OCI-M1 (cell line): ENCODE results near the gene SNRPF.

ENCODE experiments used
- DNase-seq: peaks from one replicate; lab custom pipeline; 2025; lab: John Stamatoyannopoulos, UW

SNRPF gene

DNA sequence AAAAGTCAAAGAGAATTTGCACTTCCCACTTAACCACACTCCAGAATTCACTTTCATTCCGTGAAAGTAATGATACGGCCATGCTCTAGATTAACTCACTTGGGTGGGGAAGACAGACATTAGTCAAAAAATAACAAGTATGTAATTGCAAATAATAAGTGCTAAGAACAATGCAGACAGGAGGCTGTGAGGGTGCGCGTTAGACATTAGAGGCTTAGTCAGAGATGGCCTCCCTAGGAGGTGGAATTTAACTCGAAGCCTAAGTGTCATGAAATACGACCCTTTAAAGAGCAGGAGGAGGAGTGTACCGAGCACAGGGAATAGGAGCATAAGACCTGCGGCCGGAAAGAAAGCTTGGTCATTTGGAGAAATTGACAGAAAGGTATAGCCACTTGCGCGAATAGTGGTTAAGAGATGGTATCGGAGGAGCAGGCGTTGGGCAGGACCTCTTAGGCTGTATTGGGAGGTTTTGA is 628 bp downstream of the SNRPF start:
- peak; percentile 54 for DNase-seq

DNA sequence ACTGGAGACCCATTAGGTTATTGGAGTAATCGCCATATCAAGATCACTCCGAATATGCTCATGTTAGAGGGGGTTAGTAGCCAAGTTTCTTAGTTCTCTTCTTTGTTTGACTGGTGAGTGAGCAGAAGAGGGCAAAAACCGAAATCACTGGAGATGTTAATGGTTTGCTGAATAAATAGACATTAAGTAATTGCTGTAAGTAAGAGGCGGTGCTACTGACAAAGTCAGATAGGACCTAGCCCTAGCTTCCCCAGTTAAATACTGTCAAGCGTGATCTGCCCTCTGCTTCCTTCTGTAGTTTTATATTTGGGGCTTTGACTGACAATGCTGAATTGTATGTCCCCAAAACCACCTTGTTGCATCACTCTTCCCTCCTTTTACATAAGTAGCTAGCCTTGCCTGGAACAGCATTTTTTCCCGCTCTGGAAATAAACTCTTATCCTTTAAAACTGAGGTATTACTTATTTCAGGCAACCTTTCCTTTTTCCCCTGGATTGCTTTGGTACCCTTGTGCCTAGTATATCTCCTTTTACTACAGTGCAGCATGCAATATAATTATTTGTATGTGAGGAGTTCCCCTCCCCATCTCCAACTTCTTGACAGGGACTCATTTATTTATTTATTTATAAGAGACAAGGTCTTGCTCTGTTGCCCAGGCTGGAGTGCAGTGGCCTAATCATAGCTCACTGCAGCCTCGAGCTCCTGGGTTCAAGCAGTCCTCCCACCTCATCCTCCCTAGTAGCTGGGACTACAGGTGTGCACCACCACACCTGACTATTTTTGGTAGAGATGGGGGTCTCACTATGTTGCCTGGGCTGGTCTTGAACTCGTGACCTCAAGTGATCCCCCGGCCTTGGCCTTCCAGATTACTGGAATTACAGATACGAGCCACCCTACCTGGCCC is 1.4 kb downstream of the SNRPF start:
- peak; percentile 43 for DNase-seq

DNA sequence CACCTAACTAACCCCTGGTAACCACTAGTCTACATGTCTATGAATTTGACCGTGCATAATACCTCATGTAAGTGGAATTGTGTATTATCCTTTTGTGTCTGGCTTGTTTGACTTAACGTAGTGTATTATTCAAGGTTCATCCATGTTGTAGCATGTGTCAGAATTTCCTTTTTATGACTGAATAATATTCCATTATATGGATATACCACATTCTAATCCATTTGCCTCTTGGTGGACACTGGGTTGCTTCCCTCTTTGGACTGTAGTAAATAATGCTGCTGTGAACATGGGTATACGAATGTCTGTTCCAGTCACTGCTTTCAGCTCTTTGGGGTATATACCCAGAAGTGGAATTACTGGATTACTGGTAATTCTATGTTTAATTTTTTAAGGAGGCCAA is 3.3 kb downstream of the SNRPF start:
- DNase-seq = no peak

DNA sequence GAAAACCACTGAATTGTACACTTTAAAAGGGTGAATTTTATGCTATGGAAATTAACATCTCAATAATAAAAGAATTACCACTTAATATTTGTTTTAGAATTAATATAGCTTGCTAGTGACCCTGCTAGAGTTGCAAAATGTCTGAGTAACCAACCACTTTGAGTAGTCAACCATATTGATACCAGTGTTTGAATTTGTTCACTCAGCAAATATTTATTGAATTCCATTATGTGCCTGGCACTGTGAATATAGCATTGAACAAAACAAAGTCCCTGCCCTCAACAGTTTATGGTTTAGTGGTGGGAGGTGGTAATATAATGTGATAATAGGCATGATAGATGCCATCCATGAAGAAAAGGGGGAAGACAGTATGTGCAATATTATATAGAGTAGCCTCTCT is 4.6 kb downstream of the SNRPF start:
- no peak for DNase-seq

DNA sequence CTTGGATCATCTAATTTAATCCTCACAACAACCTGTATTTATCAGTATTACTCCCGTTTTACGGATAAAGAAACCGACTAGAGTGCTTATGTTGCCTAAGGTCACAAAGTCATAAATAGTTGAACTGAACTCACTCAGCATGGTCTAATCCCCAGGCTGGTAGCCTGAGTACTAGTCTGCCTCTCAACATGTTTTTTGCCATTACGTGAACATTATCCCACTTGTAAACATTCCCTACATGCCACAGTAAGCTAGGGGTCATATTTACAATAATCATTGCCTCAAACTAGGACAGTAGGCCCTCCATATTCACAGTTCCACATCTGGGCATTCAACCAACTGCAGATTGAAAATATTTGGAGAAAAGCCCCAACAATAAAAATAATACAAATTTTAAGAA is 12.1 kb downstream of the SNRPF start:
- no peak for DNase-seq

DNA sequence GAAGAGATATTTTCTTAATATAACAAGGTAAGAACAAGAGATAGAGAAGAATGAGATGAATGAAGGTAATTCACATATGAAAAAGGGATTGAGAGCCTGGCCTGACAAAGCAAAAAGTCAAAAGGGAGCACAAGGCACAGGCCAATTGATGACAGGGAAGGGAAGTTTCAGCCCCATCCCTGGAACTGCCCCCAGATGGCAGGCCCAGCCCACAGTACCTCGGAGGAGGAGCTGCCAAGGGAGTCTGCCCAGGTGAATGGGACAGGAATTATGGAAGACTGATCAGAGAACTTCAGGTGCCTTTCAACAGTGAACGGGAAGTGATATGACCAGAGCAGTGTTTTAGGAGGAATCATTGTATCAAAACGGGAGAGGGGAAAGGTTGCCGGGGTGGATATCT is 15.7 kb downstream of the SNRPF start:
- no peak for DNase-seq

DNA sequence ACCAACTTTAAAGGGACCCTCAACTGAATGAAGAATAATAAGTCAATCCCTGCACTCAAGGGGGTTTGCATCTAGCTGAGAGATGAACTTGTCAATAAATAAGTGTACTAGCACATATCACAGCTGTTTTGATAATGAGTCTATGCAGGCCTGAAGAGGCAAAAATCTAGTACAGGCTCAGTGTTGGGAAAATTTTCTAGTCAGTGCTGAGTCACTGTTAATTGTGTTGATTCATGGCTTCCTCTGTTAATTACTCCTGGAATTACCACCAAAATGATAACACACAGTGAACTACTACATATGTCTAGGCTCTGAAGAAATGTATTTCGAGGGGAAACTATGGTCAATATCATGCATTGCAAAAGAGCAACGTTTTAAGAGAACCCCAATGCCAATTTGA is 18.9 kb downstream of the SNRPF start:
- DNase-seq = peak; percentile 44

DNA sequence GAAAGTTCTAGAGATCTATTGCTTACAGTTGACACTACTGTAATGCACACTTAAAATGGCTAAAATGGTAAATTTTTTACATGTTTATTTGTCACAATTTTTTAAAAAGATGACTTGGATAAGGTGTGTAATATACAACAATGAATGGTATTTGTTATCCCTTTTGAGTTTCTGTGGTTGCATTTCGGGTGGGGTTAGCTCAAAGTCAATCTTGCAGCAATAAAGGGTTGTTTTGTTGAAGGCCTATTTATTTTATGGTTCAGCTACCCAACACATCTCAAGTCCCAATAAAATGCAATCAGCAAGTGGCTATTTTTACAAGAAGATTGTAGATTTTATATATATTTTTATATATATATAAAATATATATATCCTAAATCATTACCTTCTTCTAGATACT is 22.1 kb downstream of the SNRPF start:
- no peak for DNase-seq

DNA sequence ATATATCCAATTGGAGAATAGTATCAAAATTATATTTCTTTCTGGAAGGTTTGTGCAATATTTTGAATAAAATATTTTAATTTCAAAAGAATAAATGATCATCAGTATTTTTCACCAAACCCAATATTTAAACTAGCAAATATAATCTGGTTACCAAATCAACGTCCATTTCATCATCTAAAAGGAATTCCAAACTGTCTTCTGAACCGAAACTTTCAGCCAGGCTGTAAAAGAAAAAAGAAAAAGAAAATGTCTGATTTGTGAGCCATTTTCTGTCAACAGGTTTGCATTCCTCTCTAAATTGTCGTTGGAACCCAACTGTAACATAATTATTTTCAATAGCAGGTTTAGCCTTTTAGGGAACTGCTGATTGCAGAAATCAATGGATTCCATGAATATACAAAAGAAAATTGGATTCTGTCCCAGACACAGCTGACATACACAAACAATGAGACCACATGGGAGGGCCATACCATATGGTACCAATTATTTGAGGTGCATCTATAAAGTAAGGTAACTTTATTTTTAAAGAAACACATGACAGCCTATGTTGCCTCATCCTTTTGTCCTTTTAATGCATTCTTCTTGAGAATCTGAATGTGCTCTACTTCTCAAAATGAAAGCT is 22.7 kb downstream of the SNRPF start:
- DNase-seq = no peak

DNA sequence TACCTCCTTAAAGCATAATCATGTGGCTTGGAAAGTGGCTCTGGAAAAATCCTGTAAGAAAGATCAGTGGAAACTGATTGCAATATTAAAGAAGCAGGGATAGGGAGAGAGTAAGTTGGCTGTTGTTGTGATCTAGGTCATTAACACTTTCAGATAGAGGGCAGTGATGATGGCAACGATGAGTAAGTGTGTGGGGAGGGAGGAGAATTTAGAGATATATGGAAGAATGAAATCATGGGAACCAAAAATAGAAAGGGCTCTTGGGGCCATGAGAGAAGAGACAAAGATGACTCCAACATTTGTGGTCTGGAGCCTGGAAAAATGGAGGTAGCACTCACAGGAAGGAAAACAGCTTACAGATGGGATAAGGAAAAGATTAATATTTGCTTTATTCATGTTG is 23.3 kb downstream of the SNRPF start:
- peak; percentile 7 for DNase-seq

DNA sequence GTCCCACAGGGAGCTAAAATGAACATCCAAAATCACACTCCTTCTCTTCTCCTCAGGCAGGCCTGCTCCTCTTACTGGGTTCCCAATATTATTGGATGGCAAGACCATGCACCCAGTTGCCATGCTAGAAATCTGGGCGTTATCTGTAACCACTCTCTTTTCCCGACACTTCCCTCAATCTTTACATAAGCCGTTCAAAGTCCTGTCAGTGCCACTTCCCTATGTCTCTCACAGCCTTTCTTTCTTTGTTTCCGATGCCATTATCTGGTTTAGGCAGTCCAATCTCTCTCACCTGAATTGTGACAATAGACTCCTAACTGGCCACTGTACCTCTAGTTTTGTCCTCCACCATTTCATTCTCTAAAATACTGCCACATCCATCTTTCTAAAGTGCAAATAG is 24.1 kb downstream of the SNRPF start:
- no peak for DNase-seq

DNA sequence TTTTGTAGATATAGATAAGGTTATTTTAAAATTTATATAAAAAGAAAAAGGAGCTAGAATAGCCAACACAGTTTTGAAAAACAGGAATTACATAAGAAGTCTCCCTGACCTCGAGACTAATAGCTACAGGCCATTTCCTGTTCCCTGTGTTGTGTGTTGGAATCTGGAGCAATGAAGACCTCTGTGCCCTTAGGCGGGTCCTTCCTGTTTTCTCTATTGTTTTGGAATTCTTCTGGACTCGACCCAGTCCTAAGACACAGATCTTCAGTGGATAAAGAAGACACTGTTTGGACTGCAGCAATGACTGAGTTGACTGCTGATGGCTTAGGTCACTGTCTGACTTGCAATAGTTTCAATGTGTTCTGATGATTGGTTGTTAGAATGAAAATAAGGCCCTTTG is 26.2 kb downstream of the SNRPF start:
- no peak for DNase-seq

DNA sequence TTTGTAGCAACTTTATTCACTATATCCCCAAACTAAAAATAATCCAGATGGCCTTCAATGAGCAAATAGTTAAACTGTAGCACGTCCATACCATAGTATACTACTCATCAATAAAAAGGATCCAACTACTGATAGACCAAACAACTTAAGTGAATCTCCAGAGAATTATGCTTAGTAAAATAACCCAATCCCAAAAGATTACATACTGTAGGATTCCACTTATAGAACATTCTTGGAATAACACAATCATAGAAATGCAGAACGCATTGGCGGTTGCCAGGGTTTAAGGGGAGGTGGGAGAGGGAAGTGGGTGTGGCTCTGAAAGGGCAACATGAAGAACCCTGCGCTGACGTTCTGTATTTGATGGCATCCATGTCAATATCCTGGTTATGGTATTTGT is 28.6 kb downstream of the SNRPF start:
- DNase-seq = no peak

DNA sequence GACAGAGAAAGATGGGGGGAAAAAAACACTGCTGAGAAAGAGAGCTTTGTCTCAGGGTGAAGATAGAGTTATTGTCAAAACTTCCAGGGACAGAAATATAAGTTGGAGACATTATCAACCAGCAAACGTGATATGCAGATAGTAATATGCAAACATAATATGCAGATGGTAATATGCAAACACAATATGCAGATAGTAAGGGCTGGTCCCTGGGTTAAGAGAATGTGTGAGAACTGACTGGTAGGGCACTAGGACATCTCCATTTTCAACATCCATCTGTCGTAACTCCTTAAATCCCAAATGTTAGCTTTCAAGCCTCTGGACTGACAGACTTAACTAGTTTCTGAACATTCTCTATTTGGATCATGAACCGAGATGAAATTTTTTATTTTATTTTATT is 32.2 kb downstream of the SNRPF start:
- no peak for DNase-seq

DNA sequence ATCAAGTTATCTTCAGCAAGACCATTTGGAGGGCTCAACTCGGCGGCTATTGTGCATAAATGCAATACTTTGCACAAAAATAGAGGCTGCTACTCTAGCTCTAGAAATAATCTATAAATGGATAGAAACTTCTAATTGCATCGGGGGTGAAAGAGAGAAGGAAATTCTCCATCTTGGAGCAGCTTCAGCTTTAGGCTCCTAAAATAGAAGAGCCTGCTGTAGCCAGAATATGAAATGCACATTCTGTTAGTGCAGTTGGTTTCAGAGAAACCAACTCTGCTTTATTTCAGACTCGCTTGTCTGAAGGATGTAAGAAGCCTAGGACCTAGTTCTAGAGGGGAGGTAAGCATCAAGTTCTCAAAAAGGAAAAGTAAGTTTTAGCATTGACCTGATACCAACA is 38.1 kb downstream of the SNRPF start:
- no peak for DNase-seq

DNA sequence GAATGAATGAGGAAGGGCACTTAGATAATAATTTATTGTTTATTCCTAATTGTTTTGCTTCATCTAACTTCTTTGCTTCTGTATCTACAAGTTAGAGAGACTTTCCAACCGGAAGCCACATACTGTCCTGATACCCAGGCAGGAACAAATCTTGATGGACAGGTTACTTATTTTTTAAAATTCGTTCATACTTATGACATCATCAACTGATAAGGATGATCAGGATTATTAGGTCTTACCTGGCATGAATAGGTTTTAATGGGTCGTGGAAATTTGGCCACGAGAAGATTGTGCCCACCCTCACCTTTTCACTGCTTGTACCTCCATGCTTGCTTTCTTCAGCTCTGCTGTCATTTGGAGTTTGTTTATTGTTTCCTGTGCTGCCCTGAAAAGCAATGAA is 39.3 kb downstream of the SNRPF start:
- DNase-seq = no peak

DNA sequence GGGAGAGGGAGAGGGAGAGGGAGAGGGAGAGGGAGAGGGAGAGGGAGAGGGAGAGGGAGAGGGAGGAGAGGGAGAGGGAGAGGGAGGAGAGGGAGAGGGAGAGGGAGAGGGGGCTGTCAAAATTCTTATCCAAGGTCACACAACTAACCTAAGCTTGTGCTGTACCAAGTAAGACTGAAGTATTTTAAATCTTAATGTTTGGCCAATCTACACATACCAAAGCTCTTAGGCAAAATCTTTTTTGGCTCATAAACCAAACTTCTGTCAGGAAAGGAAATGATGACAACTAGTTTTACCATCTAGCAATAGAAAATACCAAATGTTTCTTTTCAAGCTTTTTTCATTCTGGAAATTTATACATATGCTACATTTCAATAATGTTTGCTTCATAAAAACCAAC is 49.8 kb downstream of the SNRPF start:
- no peak for DNase-seq

DNA sequence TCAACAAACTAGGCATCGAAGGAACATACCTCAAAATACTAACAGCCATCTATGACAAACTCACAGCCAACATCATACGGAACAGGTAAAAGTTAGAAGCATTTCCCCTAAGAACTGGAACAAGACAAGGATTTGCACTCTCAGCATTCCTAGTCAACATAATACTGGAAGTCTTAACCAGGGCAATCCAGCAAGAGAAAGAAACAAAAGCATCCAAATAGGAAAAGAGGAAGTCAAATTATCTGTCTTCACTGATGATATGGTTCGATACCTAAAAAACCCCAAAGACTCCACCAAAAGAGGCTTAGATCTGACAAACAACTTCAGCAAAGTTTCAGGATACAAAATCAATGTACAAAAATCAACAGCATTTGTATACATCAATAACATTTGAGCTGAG is 51.1 kb downstream of the SNRPF start:
- peak; percentile 33 for DNase-seq
